Psoas muscle (tissue), 8 donors: ENCODE results near the gene GDF9. TPM values are rescaled to one million over a fixed set of nuclear protein-coding genes. Genes with fewer than 3 reads are reported as not detected.

Experiments used
- ATAC-seq, 4 donors: fragments of 200-7000 bp; cut with Tn5 transposase; one replicate each; pipeline ENCODE4 v1.9.1; 2020; ENCODE audit warnings: moderate library complexity in 3 of 4, mild to moderate bottlenecking in 2 of 4
- DNase-seq, 2 donors: peaks; one replicate each; pipeline ENCODE4 v3.0.0-alpha.2; 2020
- H3K27ac ChIP-seq: fragments of 200-600 bp; one replicate; pipeline ENCODE4 v1.8.0; 2022
- H3K27me3 ChIP-seq, 3 donors: fragments of 200-600 bp in 1 of 3; one replicate each; pipeline versions ENCODE4 v1.6.1 to v1.8.0; 2013 to 2022; ENCODE audit warnings: low read length in 2 of 3, mild to moderate bottlenecking in 2 of 3, moderate library complexity in 1 of 3; ENCODE audit not compliant: insufficient read depth in 3 of 3
- H3K36me3 ChIP-seq, 2 donors: fragments of 200-600 bp in 1 of 2; one replicate each; pipeline versions ENCODE4 v1.6.1 to v1.8.0; 2013 to 2022; ENCODE audit warnings: low read depth in 1 of 2, mild to moderate bottlenecking in 1 of 2, moderate library complexity in 1 of 2; ENCODE audit not compliant: insufficient read depth in 1 of 2
- H3K4me1 ChIP-seq: fragments of 200-600 bp; one replicate; pipeline ENCODE4 v1.8.0; 2022
- H3K4me3 ChIP-seq: fragments of 200-600 bp; one replicate; pipeline ENCODE4 v1.8.0; 2022; ENCODE audit warnings: mild to moderate bottlenecking
- H3K9me3 ChIP-seq: fragments of 200-600 bp; one replicate; pipeline ENCODE4 v1.8.0; 2022
- WGBS, 3 donors: extraction: QIAGEN DNeasy Blood & Tissue Kit; methylation state at CpG; one replicate each; pipeline versions ENCODE4 v1.1.6 to v1.1.7; 2013; 5-methylcytosine and 5-hydroxymethylcytosine counted together
- intact Hi-C, 2 donors: fragments of 100-400 bp; cut with DNase I; formaldehyde crosslinking; loops; one replicate each; pipeline versions ENCODE4 v1.11.0 to v1.14.2; 2022
- polyA plus RNA-seq, 3 donors: library from polyadenylated mRNA; stranded (reverse); fragments of 200-250 nt; gene quantifications; one replicate each; pipeline ENCODE4 v1.2.3, GENCODE V29; 2013
- total RNA-seq, 4 donors: library from RNA; stranded (reverse); fragmentation: NEBNext Ultra II Directional in 2 of 4; extraction: Animal tissue kit (Norgen Biotek cat#: 25700) in 2 of 4; gene quantifications; one replicate each; pipeline versions ENCODE4 v1.2.1 to v1.2.4, GENCODE V29; 2021 to 2023
- TF ChIP-seq, protein P1 (sequence below): fragments of 200-600 bp; IDR thresholded peaks from one replicate; pipeline ENCODE4 v1.8.0; 2022; ENCODE audit warnings: antibody characterized with exemption
- donor health status: healthy with polysubstance abuse.
- donor health status: DM: no; HTN: no; CAD: no; lungs with moderate emphysema.
- donor health status: Bipolar disorder and iron deficiency.
- donor health status: healthy.
- donor health status: DM: yes; HTN: yes; CAD: no.
- donor health status: DM: no; HTN: no; CAD: no.
- donor health status: DM: no; HTN: no; CAD: no.
- donor health status: DM: yes; HTN: yes; CAD: no.

GDF9 gene
- total and polyA plus RNA-seq, 7 donors, result 0.07 to 1.2 (median 0.65) TPM

GRCh38 chr5:132895719-132896305 is 29.5 kb upstream of the GDF9 start:
- Histone ChIP-seq H3K4me3 (no peak overlapping the region), H3K9me3 (no peaks in the 10 kb centered on the region), H3K27ac (no peak overlapping the region), H3K4me1 (peaks cover 3% of the 10 kb centered on the region), H3K27me3 (no peaks in the 10 kb centered on the region), H3K36me3 (peaks cover 19 to 95% of the 10 kb centered on the region in 2 donors)
- intact Hi-C loops, result no loop called here
- WGBS, 3 donors, result 69 to 79% (median 77%) methylated on average over 4 of the region's 4 CpGs
- TF ChIP-seq, protein P1, sequence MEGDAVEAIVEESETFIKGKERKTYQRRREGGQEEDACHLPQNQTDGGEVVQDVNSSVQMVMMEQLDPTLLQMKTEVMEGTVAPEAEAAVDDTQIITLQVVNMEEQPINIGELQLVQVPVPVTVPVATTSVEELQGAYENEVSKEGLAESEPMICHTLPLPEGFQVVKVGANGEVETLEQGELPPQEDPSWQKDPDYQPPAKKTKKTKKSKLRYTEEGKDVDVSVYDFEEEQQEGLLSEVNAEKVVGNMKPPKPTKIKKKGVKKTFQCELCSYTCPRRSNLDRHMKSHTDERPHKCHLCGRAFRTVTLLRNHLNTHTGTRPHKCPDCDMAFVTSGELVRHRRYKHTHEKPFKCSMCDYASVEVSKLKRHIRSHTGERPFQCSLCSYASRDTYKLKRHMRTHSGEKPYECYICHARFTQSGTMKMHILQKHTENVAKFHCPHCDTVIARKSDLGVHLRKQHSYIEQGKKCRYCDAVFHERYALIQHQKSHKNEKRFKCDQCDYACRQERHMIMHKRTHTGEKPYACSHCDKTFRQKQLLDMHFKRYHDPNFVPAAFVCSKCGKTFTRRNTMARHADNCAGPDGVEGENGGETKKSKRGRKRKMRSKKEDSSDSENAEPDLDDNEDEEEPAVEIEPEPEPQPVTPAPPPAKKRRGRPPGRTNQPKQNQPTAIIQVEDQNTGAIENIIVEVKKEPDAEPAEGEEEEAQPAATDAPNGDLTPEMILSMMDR, result no peak
- ATAC-seq (peak in 3 of 4 donors; percentile 28 to 58 (median 48)), DNase-seq (no peak)

- Histone ChIP-seq H3K9me3 (no peaks in the 10 kb centered on the region), H3K36me3 (peaks cover 18 to 100% of the 10 kb centered on the region in 2 donors), H3K27ac (no peak overlapping the region), H3K27me3 (no peaks in the 10 kb centered on the region), H3K4me3 (no peak overlapping the region), H3K4me1 (peaks cover 1% of the 10 kb centered on the region)
- TF ChIP-seq, protein P1, result no peak
- DNase-seq (no peak), ATAC-seq (no peak)
- 94 to 95% (median 95%) methylated on average over 4 of the region's 4 CpGs for WGBS, 3 donors
- intact Hi-C loops, result no loop called here
Measured at GRCh38 chr5:132890817-132891216, 24.5 kb upstream of the GDF9 start.

- Histone ChIP-seq H3K27me3 (no peaks in the 10 kb centered on the region), H3K4me3 (no peak overlapping the region), H3K9me3 (no peaks in the 10 kb centered on the region), H3K36me3 (peaks cover 13 to 100% of the 10 kb centered on the region in 2 donors), H3K4me1 (no peaks in the 10 kb centered on the region), H3K27ac (no peak overlapping the region)
- TF ChIP-seq, protein P1, result no peak
- ATAC-seq (no peak), DNase-seq (no peak)
- intact Hi-C loops, result loop anchor here in 1 of 2 donors (10.0 kb wide), 2 partner anchors 185 to 285 kb away; no protein-coding TSS in a partner anchor
Measured at GRCh38 chr5:132889501-132889900, 23.2 kb upstream of the GDF9 start.

- Histone ChIP-seq H3K9me3 (no peaks in the 10 kb centered on the region), H3K27me3 (no peaks in the 10 kb centered on the region), H3K4me3 (no peak overlapping the region), H3K4me1 (no peaks in the 10 kb centered on the region), H3K27ac (no peak overlapping the region), H3K36me3 (peaks cover 11 to 100% of the 10 kb centered on the region in 2 donors)
- intact Hi-C loops, result loop anchor here in 1 of 2 donors (10.0 kb wide), 2 partner anchors 188 to 282 kb away; no protein-coding TSS in a partner anchor
- DNase-seq (no peak), ATAC-seq (no peak)
- TF ChIP-seq, protein P1, result no peak
- 26 to 34% (median 29%) methylated on average over 1 of the region's 1 CpG for WGBS, 3 donors
Measured at GRCh38 chr5:132887283-132887682, 21.0 kb upstream of the GDF9 start.
